Tibial nerve (tissue), 3 donors: ENCODE data around the gene MYCBPAP.

Experiments
- POLR2A ChIP-seq, 2 donors: fragments of 450-650 bp; IDR thresholded peaks; one replicate each; pipeline ENCODE4 v1.6.1; 2017; ENCODE audit warnings: antibody characterized with exemption in 2 of 2, mild to moderate bottlenecking in 2 of 2, moderate library complexity in 2 of 2
- TF ChIP-seq, protein P1 (sequence below), 5 experiments: fragments of 200-600 bp in 3 of 5; fragments of 450-650 bp in 2 of 5; sonication (generic) in 3 of 5; IDR thresholded peaks; one replicate each; pipeline ENCODE4 v1.5.1; 2016 to 2019; ENCODE audit warnings: antibody characterized with exemption in 5 of 5, mild to moderate bottlenecking in 3 of 5, moderate library complexity in 2 of 5

GRCh38 chr17:50506298-50506697, 1.9 kb upstream of the MYCBPAP start:
- TF ChIP-seq, protein P1, sequence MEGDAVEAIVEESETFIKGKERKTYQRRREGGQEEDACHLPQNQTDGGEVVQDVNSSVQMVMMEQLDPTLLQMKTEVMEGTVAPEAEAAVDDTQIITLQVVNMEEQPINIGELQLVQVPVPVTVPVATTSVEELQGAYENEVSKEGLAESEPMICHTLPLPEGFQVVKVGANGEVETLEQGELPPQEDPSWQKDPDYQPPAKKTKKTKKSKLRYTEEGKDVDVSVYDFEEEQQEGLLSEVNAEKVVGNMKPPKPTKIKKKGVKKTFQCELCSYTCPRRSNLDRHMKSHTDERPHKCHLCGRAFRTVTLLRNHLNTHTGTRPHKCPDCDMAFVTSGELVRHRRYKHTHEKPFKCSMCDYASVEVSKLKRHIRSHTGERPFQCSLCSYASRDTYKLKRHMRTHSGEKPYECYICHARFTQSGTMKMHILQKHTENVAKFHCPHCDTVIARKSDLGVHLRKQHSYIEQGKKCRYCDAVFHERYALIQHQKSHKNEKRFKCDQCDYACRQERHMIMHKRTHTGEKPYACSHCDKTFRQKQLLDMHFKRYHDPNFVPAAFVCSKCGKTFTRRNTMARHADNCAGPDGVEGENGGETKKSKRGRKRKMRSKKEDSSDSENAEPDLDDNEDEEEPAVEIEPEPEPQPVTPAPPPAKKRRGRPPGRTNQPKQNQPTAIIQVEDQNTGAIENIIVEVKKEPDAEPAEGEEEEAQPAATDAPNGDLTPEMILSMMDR (IDR thresholded peaks at IDR 0.05): no peak
- TF ChIP-seq POLR2A (IDR thresholded peaks at IDR 0.05): no peak
